HepG2 (cell line): ENCODE data around the gene C1QTNF6. TPM values are rescaled to one million over a fixed set of nuclear protein-coding genes. Genes with fewer than 3 reads are reported as not detected.

Experiments used
- ATAC-seq: fragments of 200-7000 bp; cut with Tn5 transposase; 3 replicates; pipeline ENCODE4 v1.9.1; 2020; ENCODE audit warnings: mild to moderate bottlenecking, moderate library complexity
- BruUV-seq: library from RNA; stranded (reverse); fragments of 400-500 nt; replicated peaks from 2 replicates; lab custom pipeline; 2021; lab: Mats Ljungman, UMichigan
- CTCF ChIA-PET: fragments of 300-600 bp; formaldehyde crosslinking; extraction: SDS; loops from one replicate; lab custom pipeline; 2021; ENCODE audit warnings: low total read pairs, inconsistent platforms, low intra/inter-chr PET ratio; lab: Yijun Ruan, JAX
- POLR2A ChIA-PET: fragments of 350-600 bp; sonication (Branson Sonifier 250); formaldehyde crosslinking; loops from one replicate; lab custom pipeline; 2020; ENCODE audit warnings: antibody characterized with exemption, inconsistent platforms; lab: Yijun Ruan, JAX
- DNase-seq: peaks from one replicate; pipeline ENCODE4 v3.0.0-alpha.2; 2015; ENCODE audit warnings: low spot score
- FAIRE-seq: peaks from 3 replicates; lab custom pipeline; 2011; peaks lifted over from hg19 to GRCh38; lab: Jason Lieb, UNC
- H2AFZ ChIP-seq: one replicate; pipeline ENCODE4 v1.6.1; 2011; ENCODE audit warnings: low read length, inconsistent platforms
- H3K27ac ChIP-seq: fragments of 300-600 bp; 3 replicates; pipeline ENCODE4 v1.8.0; 2011; ENCODE audit warnings: mixed run types, mild to moderate bottlenecking, mixed read lengths, low read length, inconsistent platforms; ENCODE audit not compliant: insufficient read depth; ENCODE audit errors: extremely low read length
- H3K27me3 ChIP-seq, 2 experiments: fragments of 200-600 bp in 1 of 2; 2 replicates in 1 of 2; 3 replicates in 1 of 2; pipeline versions ENCODE4 v1.6.0 to v1.8.0; 2011; ENCODE audit warnings: low read length in 2 of 2, mild to moderate bottlenecking in 2 of 2, moderate library complexity in 2 of 2, inconsistent platforms in 1 of 2; ENCODE audit not compliant: insufficient read depth in 2 of 2, control insufficient read depth in 1 of 2
- H3K36me3 ChIP-seq, 2 experiments: fragments of 200-600 bp in 1 of 2; replicated peaks in 1 of 2; 2 replicates in 1 of 2; 3 replicates in 1 of 2; pipeline versions ENCODE4 v1.5.1 to v1.8.0; 2011; ENCODE audit warnings: low read length in 2 of 2, inconsistent platforms in 1 of 2; ENCODE audit not compliant: insufficient read depth in 2 of 2, control insufficient read depth in 1 of 2
- H3K4me1 ChIP-seq: 2 replicates; pipeline ENCODE4 v1.5.1; 2012; ENCODE audit warnings: low read length, inconsistent platforms; ENCODE audit not compliant: insufficient read depth
- H3K4me2 ChIP-seq: 2 replicates; pipeline ENCODE4 v1.6.0; 2011; ENCODE audit warnings: low read depth, low read length, inconsistent platforms
- H3K4me3 ChIP-seq, 3 experiments: fragments of 200-600 bp in 1 of 3; sonication (generic), shearing (Covaris generic) in 1 of 3; replicated peaks in 1 of 3; 2 replicates each; pipeline ENCODE4 v1.5.1; 2011 to 2016; ENCODE audit warnings: low read length in 3 of 3, inconsistent platforms in 2 of 3, low read depth in 2 of 3, mild to moderate bottlenecking in 2 of 3, control low read depth in 1 of 3, mixed read lengths in 1 of 3; ENCODE audit not compliant: insufficient read depth in 1 of 3
- H3K79me2 ChIP-seq: one replicate; pipeline ENCODE4 v1.6.1; 2011; ENCODE audit warnings: low read length, inconsistent platforms; ENCODE audit not compliant: insufficient read depth
- H3K9ac ChIP-seq: 2 replicates; pipeline ENCODE4 v1.6.0; 2011; ENCODE audit warnings: mild to moderate bottlenecking, low read depth, low read length, inconsistent platforms; ENCODE audit not compliant: insufficient read depth
- H3K9me3 ChIP-seq: 2 replicates; pipeline ENCODE4 v1.5.1; 2012; ENCODE audit warnings: mild to moderate bottlenecking, low read length
- H4K20me1 ChIP-seq: 2 replicates; pipeline ENCODE4 v1.6.0; 2011; ENCODE audit warnings: inconsistent platforms, mild to moderate bottlenecking, low read length, moderate library complexity; ENCODE audit not compliant: insufficient read depth
- FOXK2 ChIP-seq: fragments of 450-650 bp; IDR thresholded peaks from 2 replicates; pipeline ENCODE4 v1.6.1; 2016
- HNRNPUL1 ChIP-seq: fragments of 200-400 bp; formaldehyde crosslinking; IDR thresholded peaks from 2 replicates; pipeline ENCODE4 v1.6.1; 2017; ENCODE audit warnings: low read depth, mild to moderate bottlenecking, low read length, moderate library complexity
- ZBTB38 ChIP-seq: sonication (generic); formaldehyde crosslinking; IDR thresholded peaks from 2 replicates; pipeline ENCODE4 v1.5.1; 2020; ENCODE audit warnings: mild to moderate bottlenecking, missing genetic modification reagents
- ZHX2 ChIP-seq, 2 experiments: sonication (generic) in 1 of 2; formaldehyde crosslinking in 1 of 2; IDR thresholded peaks; 2 replicates each; pipeline versions ENCODE4 v1.6.1 to v1.9.0; 2014 to 2022; ENCODE audit warnings: antibody characterized with exemption in 1 of 2, borderline replicate concordance in 1 of 2, inconsistent platforms in 1 of 2, low read depth in 1 of 2, missing genetic modification reagents in 1 of 2
- ZNF354B ChIP-seq: sonication (generic); formaldehyde crosslinking; IDR thresholded peaks from 2 replicates; pipeline ENCODE4 v1.8.0; 2022; ENCODE audit warnings: mild to moderate bottlenecking, missing genetic modification reagents
- ZNF574 ChIP-seq: sonication (generic); formaldehyde crosslinking; IDR thresholded peaks from 2 replicates; pipeline ENCODE4 v1.4.0; 2020; ENCODE audit warnings: missing genetic modification reagents
- ZNF605 ChIP-seq: sonication (generic); formaldehyde crosslinking; IDR thresholded peaks from 2 replicates; pipeline ENCODE4 v1.8.0; 2022; ENCODE audit warnings: mild to moderate bottlenecking, missing genetic modification reagents
- ZNF670 ChIP-seq: sonication (generic); formaldehyde crosslinking; IDR thresholded peaks from 2 replicates; pipeline ENCODE4 v1.8.0; 2022; ENCODE audit warnings: mild to moderate bottlenecking, missing genetic modification reagents, borderline replicate concordance
- ZNF720 ChIP-seq: sonication (generic); formaldehyde crosslinking; IDR thresholded peaks from 2 replicates; pipeline ENCODE4 v1.4.0; 2020; ENCODE audit warnings: missing genetic modification reagents
- WGBS: methylation state at CpG from one replicate; pipeline ENCODE4 v1.1.6; 2017; ENCODE audit warnings: low lambda C conversion rate; 5-methylcytosine and 5-hydroxymethylcytosine counted together
- in situ Hi-C: cut with HindIII; loops from 2 replicates; pipeline ENCODE4 v1.10.0; 2017; ENCODE audit warnings: low pct_unique_long_range_greater_than_20kb; ENCODE audit not compliant: extremely low pct_ligation_motif_present
- intact Hi-C: fragments of 100-400 bp; cut with micrococcal nuclease; formaldehyde crosslinking; loops from one replicate; pipeline ENCODE4 v1.10.0; 2022; ENCODE audit not compliant: unreplicated experiment
- polyA plus RNA-seq, 8 experiments: library from polyadenylated mRNA; depleted of rRNA in 3 of 8; stranded (reverse) in 7 of 8; unstranded in 1 of 8; fragments of >200 nt; fragmentation: Illumina TruSeq in 4 of 8; extraction: Trizol in 4 of 8; gene quantifications; 2 replicates each; pipeline versions ENCODE4 v1.2.1 to v1.2.3, GENCODE V29; 2011 to 2016; ENCODE audit warnings: low read depth in 4 of 8, missing spikeins in 1 of 8, mixed read lengths in 1 of 8; ENCODE audit not compliant: insufficient read depth in 1 of 8
- total RNA-seq, 5 experiments: library from RNA; depleted of rRNA; stranded (reverse); fragments of >200 nt; fragmentation: Illumina TruSeq; extraction: Trizol; gene quantifications; 2 replicates each; pipeline ENCODE4 v1.2.3, GENCODE V29; 2016; ENCODE audit warnings: low read depth in 1 of 5
- TF ChIP-seq, protein P1 (sequence below): sonication (generic); formaldehyde crosslinking; IDR thresholded peaks from 2 replicates; pipeline ENCODE4 v1.4.0; 2020; ENCODE audit warnings: missing genetic modification reagents

The C1QTNF6 gene
- total and polyA plus RNA-seq, 2 of the 13 experiments (the other 11 are each of a cell fraction or from before 2014, with no cell fraction given) = 2.7 to 6.9 TPM

DNA sequence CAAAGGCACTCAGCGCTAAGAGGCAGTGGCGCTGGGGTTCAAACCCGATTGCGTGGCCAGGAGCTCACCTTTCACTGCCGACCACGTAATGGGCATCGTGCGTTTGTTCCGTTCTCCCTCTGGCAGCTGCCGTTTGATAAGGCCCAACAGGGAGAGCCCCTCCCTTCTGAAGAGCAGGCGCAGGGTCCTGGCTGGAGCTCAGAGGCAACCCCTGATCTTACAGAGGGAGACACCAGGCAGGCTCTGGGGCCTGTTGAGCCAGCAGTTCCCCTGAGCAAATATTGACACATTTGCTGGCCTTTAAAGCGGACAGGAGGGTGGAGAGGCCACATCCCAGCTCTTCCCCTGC is 11.7 kb upstream of the C1QTNF6 start (continued):
- TF ChIP-seq ZHX2 (IDR thresholded peaks at IDR 0.05; ENCODE audit: low read depth) (no peak), ZHX2 (CRISPR knock-in tag; IDR thresholded peaks at IDR 0.05; ENCODE audit: borderline replicate concordance) (no peak)

DNA sequence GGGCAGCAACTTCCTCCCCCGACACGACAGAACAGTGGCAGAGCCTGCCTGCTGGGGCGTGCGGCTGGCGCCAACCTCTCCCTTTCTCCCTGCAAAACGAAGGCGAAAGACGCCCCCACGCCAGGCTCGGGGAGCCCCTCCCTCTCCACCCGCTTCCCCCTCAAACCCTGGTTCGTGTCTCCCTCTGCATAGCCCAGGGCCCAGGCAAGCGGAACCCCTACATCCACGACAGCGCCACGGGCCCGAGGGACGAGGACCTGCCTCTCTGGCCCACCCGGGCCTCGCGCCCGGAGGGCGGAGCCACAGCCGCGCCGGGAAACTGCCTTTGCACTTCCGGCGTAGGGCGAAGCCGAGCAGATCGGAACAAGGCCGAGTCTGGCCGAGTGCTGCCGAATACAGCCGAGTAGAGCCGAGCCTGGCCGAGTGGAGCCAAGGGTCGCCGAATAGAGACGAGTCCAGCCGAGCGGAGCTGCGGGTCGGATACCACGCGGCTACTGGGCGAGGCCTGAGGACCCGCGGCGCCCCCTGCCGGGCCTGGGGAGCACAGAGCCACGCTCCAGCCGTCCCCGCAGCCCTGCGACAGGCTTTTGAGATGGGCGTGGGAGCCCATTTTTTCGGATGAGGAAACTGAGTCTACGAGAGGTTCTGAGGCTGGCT is 11.2 kb upstream of the C1QTNF6 start:
- in situ Hi-C loops = loop anchor here (5.0 kb wide), 1 partner anchor 37 kb away; no protein-coding TSS in a partner anchor
- POLR2A ChIA-PET = interaction anchor here (0.9 to 2.5 kb wide), 12 partner anchors 10 to 303 kb away, joined by 3 to 17 read pairs (median 4); partner anchors contain the start of genes C1QTNF6, MPST and TST
- CTCF ChIA-PET = interaction anchor here (1.0 to 5.1 kb wide), 4 partner anchors 32 to 122 kb away, joined by 3 to 57 read pairs (median 12); no protein-coding TSS in a partner anchor
- no peak; the same call in 1 of the 2 replicates for TF ChIP-seq ZNF354B (CRISPR knock-in tag)
- peak; percentile 55; the same call in 1 of the 2 replicates for TF ChIP-seq ZNF670 (CRISPR knock-in tag)
- TF ChIP-seq, protein P1, sequence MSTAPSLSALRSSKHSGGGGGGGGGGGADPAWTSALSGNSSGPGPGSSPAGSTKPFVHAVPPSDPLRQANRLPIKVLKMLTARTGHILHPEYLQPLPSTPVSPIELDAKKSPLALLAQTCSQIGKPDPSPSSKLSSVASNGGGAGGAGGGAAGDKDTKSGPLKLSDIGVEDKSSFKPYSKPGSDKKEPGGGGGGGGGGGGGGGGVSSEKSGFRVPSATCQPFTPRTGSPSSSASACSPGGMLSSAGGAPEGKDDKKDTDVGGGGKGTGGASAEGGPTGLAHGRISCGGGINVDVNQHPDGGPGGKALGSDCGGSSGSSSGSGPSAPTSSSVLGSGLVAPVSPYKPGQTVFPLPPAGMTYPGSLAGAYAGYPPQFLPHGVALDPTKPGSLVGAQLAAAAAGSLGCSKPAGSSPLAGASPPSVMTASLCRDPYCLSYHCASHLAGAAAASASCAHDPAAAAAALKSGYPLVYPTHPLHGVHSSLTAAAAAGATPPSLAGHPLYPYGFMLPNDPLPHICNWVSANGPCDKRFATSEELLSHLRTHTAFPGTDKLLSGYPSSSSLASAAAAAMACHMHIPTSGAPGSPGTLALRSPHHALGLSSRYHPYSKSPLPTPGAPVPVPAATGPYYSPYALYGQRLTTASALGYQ (CRISPR knock-in tag) = peak; percentile 72
- 0 out of 2 replicates have a peak, but pooled peaks have one; percentile 3 for TF ChIP-seq ZBTB38 (CRISPR knock-in tag)
- TF ChIP-seq ZNF574 (CRISPR knock-in tag) = peak; percentile 86
- TF ChIP-seq ZNF605 (CRISPR knock-in tag) = peak; percentile 85
- TF ChIP-seq ZNF720 (CRISPR knock-in tag) = no peak
- no peak for TF ChIP-seq HNRNPUL1
- TF ChIP-seq FOXK2 = no peak

More for the DNA sequence above, 11.2 kb upstream of the C1QTNF6 start:
- BruUV-seq = no TSS peak
- Histone ChIP-seq H3K4me2 (peak overlapping the region; percentile 99), H3K27ac (peak overlapping the region; percentile 90), H3K9ac (peak overlapping the region; percentile 94), H3K27me3 (no peaks in the 10 kb centered on the region), H3K4me3 (peak overlapping the region; percentile 70 to 80 (median 73); a peak in 5 of 6 replicates), H4K20me1 (peaks cover 3% of the 10 kb centered on the region; the same call in 1 of the 2 replicates), H2AFZ (peak overlapping the region; percentile 32), H3K9me3 (no peaks in the 10 kb centered on the region), H3K36me3 (no peaks in the 10 kb centered on the region), H3K79me2 (no peaks in the 10 kb centered on the region), H3K4me1 (peaks cover 69% of the 10 kb centered on the region)
- intact Hi-C loops = loop anchor here (1.0 to 5.0 kb wide), 2 partner anchors 122 to 167 kb away; no protein-coding TSS in a partner anchor
- ATAC-seq (peak; percentile 87), DNase-seq (peak; percentile 93), FAIRE-seq (peak; percentile 93)
- WGBS = 0% methylated on average over 4 of the region's 58 CpGs
